Progenitor cell of endocrine pancreas (in vitro differentiated cells): Measurements from ENCODE around the gene IRF4. TPM values are rescaled to one million over a fixed set of nuclear protein-coding genes. Genes with fewer than 3 reads are reported as not detected.

Experiments used
- DNase-seq: peaks from one replicate; pipeline ENCODE4 v3.0.0; 2021; ENCODE audit warnings: low spot score; ENCODE audit not compliant: unreplicated experiment
- H3K27ac Mint-ChIP-seq: 2 replicates; pipeline ENCODE4 v1.8.0; 2021; ENCODE audit warnings: mild to moderate bottlenecking, moderate library complexity, mixed read lengths
- H3K27me3 Mint-ChIP-seq: 2 replicates; pipeline ENCODE4 v1.8.0; 2021; ENCODE audit warnings: mixed read lengths
- H3K36me3 Mint-ChIP-seq: 2 replicates; pipeline ENCODE4 v1.8.0; 2022; ENCODE audit warnings: mixed read lengths; ENCODE audit not compliant: insufficient read depth
- H3K4me1 Mint-ChIP-seq: 2 replicates; pipeline ENCODE4 v1.8.0; 2021; ENCODE audit warnings: low read depth, mixed read lengths
- H3K4me3 Mint-ChIP-seq: 2 replicates; pipeline ENCODE4 v1.8.0; 2021; ENCODE audit warnings: low read depth, mild to moderate bottlenecking, moderate library complexity, mixed read lengths
- H3K9me3 Mint-ChIP-seq: 2 replicates; pipeline ENCODE4 v1.8.0; 2021; ENCODE audit warnings: low read depth, mixed read lengths
- CTCF ChIP-seq: fragments of 200-600 bp; sonication (generic); IDR thresholded peaks from one replicate; pipeline ENCODE4 v1.5.0; 2021; ENCODE audit warnings: antibody characterized with exemption, mild to moderate bottlenecking; ENCODE audit not compliant: unreplicated experiment
- total RNA-seq: library from RNA; stranded (reverse); gene quantifications from 2 replicates; pipeline ENCODE4 v1.2.1, GENCODE V29; 2021

The IRF4 gene
- total RNA-seq, 1 donor from 2014 or later = not detected

DNA sequence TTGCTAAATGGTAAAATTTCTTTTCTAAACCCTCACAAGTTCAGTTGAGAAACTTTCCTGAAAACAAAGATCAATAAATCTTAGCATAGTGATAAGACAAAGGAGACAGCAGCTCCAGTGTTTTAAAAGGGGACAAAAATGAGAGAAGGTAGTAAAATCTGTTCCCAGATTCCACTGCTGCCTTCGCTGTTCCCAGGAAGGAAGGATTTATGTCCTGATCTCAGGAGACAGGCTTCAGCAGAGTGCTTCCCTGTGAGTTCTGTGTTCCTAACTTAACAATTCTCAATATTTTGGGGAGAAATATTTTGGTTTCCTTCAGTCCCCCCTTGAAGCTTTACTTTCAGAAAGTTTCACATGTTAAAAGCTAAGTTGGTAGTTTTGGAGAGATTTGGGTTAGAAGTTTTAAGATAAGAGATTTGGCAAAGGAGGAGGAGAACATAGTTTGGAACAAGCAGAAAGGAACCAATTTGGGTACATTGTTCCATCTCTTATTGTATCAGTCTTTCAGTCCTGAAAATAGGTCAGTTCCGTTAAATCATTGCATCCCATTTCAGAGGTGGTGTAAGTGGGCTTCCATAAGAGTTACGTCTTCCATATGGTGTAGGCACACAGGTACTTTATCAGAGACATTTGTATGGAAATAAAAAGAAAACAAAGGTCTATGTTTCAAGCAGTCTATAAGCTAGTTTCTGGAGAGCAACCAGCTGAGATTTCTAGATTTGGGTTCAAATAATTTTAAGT, 20.8 kb downstream of the IRF4 start:
- Mint-ChIP-seq H3K27me3 (peaks cover 35% of the 10 kb centered on the region), H3K4me1 (peaks cover 4% of the 10 kb centered on the region), H3K36me3 (no peaks in the 10 kb centered on the region), H3K9me3 (peaks cover 7% of the 10 kb centered on the region), H3K27ac (no peak overlapping the region), H3K4me3 (no peak overlapping the region)
- no peak for DNase-seq
- TF ChIP-seq CTCF = no peak

- H3K36me3 Mint-ChIP-seq = no peaks in the 10 kb centered on the region
- no peak for DNase-seq
- no peak for TF ChIP-seq CTCF
- H3K9me3 Mint-ChIP-seq = peaks cover 7% of the 10 kb centered on the region
- H3K27ac Mint-ChIP-seq = no peak overlapping the region
- H3K27me3 Mint-ChIP-seq = peaks cover 34% of the 10 kb centered on the region
- no peak overlapping the region for H3K4me3 Mint-ChIP-seq
- peaks cover 4% of the 10 kb centered on the region for H3K4me1 Mint-ChIP-seq
Measured at GRCh38 chr6:414447-414846, 22.9 kb downstream of the IRF4 start.

- peaks cover 7% of the 10 kb centered on the region for H3K9me3 Mint-ChIP-seq
Measured at GRCh38 chr6:415087-415486, 23.5 kb downstream of the IRF4 start.

DNA sequence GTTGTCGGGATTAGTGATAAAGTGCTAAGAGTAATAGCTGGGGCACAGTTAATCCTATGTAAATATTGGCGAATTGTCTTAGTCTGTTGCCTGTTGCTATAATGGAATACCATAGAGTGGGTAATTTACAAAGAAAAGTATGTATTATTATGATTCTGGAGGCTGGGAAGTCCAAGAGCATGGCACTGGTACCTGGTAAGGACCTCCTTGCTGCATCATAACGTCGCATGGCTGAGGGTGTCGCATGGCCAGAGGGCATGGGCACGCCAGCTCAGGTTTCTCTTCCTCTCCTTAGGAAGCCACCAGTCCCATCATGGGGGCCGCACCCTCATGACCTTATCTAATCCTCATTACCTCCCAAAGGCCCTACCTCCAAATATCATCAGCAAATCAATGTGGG, 29.7 kb downstream of the IRF4 start:
- no peak overlapping the region for H3K4me3 Mint-ChIP-seq
- H3K36me3 Mint-ChIP-seq = no peaks in the 10 kb centered on the region
- H3K27me3 Mint-ChIP-seq = peaks cover 6% of the 10 kb centered on the region
- H3K9me3 Mint-ChIP-seq = peaks cover 7% of the 10 kb centered on the region
- no peak for DNase-seq
- H3K4me1 Mint-ChIP-seq = peaks cover 2% of the 10 kb centered on the region
- no peak for TF ChIP-seq CTCF
- H3K27ac Mint-ChIP-seq = no peak overlapping the region

More at GRCh38 chr6:415087-415486, 23.5 kb downstream of the IRF4 start:
- no peak overlapping the region for H3K27ac Mint-ChIP-seq
- H3K4me3 Mint-ChIP-seq = no peak overlapping the region
- H3K27me3 Mint-ChIP-seq = peaks cover 32% of the 10 kb centered on the region
- no peaks in the 10 kb centered on the region for H3K36me3 Mint-ChIP-seq
- DNase-seq = no peak
- TF ChIP-seq CTCF = no peak
- peaks cover 4% of the 10 kb centered on the region for H3K4me1 Mint-ChIP-seq

DNA sequence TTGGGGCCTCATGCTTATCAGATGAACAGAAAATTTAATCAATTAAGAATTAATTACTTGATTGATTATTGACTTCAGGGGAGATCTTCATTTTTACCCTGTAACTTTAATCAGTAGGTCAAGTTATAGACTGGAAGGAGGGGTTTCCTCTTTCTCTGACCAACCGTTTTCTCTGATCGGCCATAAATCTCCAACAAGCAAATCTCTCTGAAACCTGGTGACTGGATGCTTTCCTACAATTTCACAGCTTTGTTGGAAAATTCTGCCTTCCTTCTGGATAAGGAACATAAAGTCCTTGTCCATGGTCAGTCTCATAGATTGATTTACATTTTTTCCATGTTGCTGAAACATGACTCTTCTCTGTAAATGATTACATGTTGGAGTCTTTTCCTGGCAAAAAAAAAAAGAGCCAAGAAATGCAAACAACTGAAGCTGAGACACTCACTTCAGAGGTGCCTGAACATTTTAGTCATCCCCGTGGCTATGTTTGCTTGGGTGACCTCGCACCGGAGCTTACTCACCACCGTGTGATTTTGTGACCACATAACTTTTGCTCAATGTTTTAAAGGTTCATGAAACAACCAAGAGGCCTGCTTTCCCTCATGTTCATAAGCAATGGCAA, 31.0 kb downstream of the IRF4 start:
- Mint-ChIP-seq H3K4me3 (no peak overlapping the region), H3K27ac (no peak overlapping the region), H3K4me1 (peaks cover 2% of the 10 kb centered on the region), H3K36me3 (no peaks in the 10 kb centered on the region), H3K27me3 (peaks cover under 1% of the 10 kb centered on the region), H3K9me3 (peaks cover 7% of the 10 kb centered on the region)
- no peak for TF ChIP-seq CTCF
- DNase-seq = no peak
